WTC11 (cell line): Measurements from ENCODE around the gene VAV2.

ENCODE experiments used
- ATF2 ChIP-seq: sonication (generic); formaldehyde crosslinking; IDR thresholded peaks from 2 replicates; pipeline ENCODE4 v1.8.1; 2022; ENCODE audit warnings: low read depth, missing genetic modification reagents, borderline replicate concordance
- CREM ChIP-seq: sonication (generic); formaldehyde crosslinking; IDR thresholded peaks from 2 replicates; pipeline ENCODE4 v1.8.1; 2022; ENCODE audit warnings: mild to moderate bottlenecking, missing genetic modification reagents, moderate library complexity
- CTCF ChIP-seq: fragments of 200-600 bp; IDR thresholded peaks from 2 replicates; pipeline ENCODE4 v1.8.0; 2022; ENCODE audit warnings: antibody characterized with exemption
- ELF4 ChIP-seq: sonication (generic); formaldehyde crosslinking; IDR thresholded peaks from 2 replicates; pipeline ENCODE4 v1.8.1; 2022; ENCODE audit warnings: low read depth, mild to moderate bottlenecking, moderate library complexity, missing genetic modification reagents
- ETV6 ChIP-seq: sonication (generic); formaldehyde crosslinking; IDR thresholded peaks from 2 replicates; pipeline ENCODE4 v1.8.1; 2022; ENCODE audit warnings: mild to moderate bottlenecking, missing genetic modification reagents
- FOXJ3 ChIP-seq: sonication (generic); formaldehyde crosslinking; IDR thresholded peaks from 2 replicates; pipeline ENCODE4 v1.9.0; 2021; ENCODE audit warnings: missing genetic modification reagents, mild to moderate bottlenecking, borderline replicate concordance
- NR1H2 ChIP-seq: sonication (generic); formaldehyde crosslinking; IDR thresholded peaks from 2 replicates; pipeline ENCODE4 v1.9.0; 2021; ENCODE audit warnings: mild to moderate bottlenecking, moderate library complexity, missing genetic modification reagents
- NR2C2 ChIP-seq: sonication (generic); formaldehyde crosslinking; IDR thresholded peaks from 2 replicates; pipeline ENCODE4 v1.8.0; 2022; ENCODE audit warnings: mild to moderate bottlenecking, missing genetic modification reagents
- SMAD3 ChIP-seq: sonication (generic); formaldehyde crosslinking; IDR thresholded peaks from 2 replicates; pipeline ENCODE4 v1.8.0; 2022; ENCODE audit warnings: missing genetic modification reagents, mild to moderate bottlenecking, borderline replicate concordance
- ZNF121 ChIP-seq: sonication (generic); formaldehyde crosslinking; IDR thresholded peaks from 2 replicates; pipeline ENCODE4 v1.8.0; 2023; ENCODE audit warnings: missing genetic modification reagents
- ZNF138 ChIP-seq: sonication (generic); formaldehyde crosslinking; conservative IDR thresholded peaks from 2 replicates; pipeline ENCODE4 v1.8.1; 2022; ENCODE audit warnings: mild to moderate bottlenecking, moderate library complexity, missing genetic modification reagents
- TF ChIP-seq, protein P1 (sequence below): sonication (generic); formaldehyde crosslinking; IDR thresholded peaks from 2 replicates; pipeline ENCODE4 v1.8.0; 2022; ENCODE audit warnings: mild to moderate bottlenecking, missing genetic modification reagents

GRCh38 chr9:133814586-133815208 lies 177.4 kb downstream of the VAV2 start:
- TF ChIP-seq CTCF = no peak
- no peak for TF ChIP-seq NR2C2
- no peak for TF ChIP-seq ZNF121 (CRISPR knock-in tag)
- TF ChIP-seq, protein P1, sequence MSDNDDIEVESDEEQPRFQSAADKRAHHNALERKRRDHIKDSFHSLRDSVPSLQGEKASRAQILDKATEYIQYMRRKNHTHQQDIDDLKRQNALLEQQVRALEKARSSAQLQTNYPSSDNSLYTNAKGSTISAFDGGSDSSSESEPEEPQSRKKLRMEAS (CRISPR knock-in tag) = no peak
- TF ChIP-seq FOXJ3 = no peak
- TF ChIP-seq SMAD3 (CRISPR knock-in tag) = no peak
- TF ChIP-seq ATF2 (CRISPR knock-in tag) = no peak
- TF ChIP-seq CREM = no peak
- no peak for TF ChIP-seq NR1H2 (CRISPR knock-in tag)
- no peak for TF ChIP-seq ETV6 (CRISPR knock-in tag)
- no peak for TF ChIP-seq ZNF138
- no peak for TF ChIP-seq ELF4 (CRISPR knock-in tag)
